Right cardiac atrium (tissue), 5 donors: ENCODE measurements around the gene TANGO6. TPM values are rescaled to one million over a fixed set of nuclear protein-coding genes. Genes with fewer than 3 reads are reported as not detected.
"Not testable (repeated sequence)": the region's sequence is repeated elsewhere in the genome, so short reads cannot be mapped to it uniquely, and the experiment has no call there.

Source experiments
- ATAC-seq, 2 donors: fragments of 200-7000 bp; cut with Tn5 transposase; one replicate each; pipeline versions ENCODE4 v1.8.0 to v1.9.1; 2020; ENCODE audit warnings: moderate library complexity in 2 of 2, mild to moderate bottlenecking in 1 of 2
- DNase-seq, 3 donors: peaks; one replicate each; pipeline ENCODE4 v3.0.0-alpha.2; 2020
- H3K27ac ChIP-seq: one replicate; pipeline ENCODE4 v1.5.1; 2013; ENCODE audit warnings: mild to moderate bottlenecking, low read length, control low read depth, moderate library complexity
- H3K27me3 ChIP-seq: one replicate; pipeline ENCODE4 v1.6.1; 2013; ENCODE audit not compliant: control insufficient read depth, insufficient read depth
- H3K4me1 ChIP-seq: one replicate; pipeline ENCODE4 v1.6.1; 2013; ENCODE audit warnings: low read length; ENCODE audit not compliant: control insufficient read depth, insufficient read depth
- H3K4me3 ChIP-seq: one replicate; pipeline ENCODE4 v1.5.1; 2013; ENCODE audit warnings: low read length, control low read depth
- H3K9me3 ChIP-seq: one replicate; pipeline ENCODE4 v1.6.1; 2013; ENCODE audit warnings: low read length; ENCODE audit not compliant: control insufficient read depth
- WGBS: extraction: QIAGEN DNeasy Blood & Tissue Kit; methylation state at CpG from one replicate; pipeline ENCODE4 v1.1.7; 2013; 5-methylcytosine and 5-hydroxymethylcytosine counted together
- intact Hi-C, 4 donors: fragments of 100-400 bp; cut with DNase I; formaldehyde crosslinking; loops; one replicate each; pipeline versions ENCODE4 v1.11.0 to v1.14.0; 2022 to 2023
- polyA plus RNA-seq: library from polyadenylated mRNA; stranded (reverse); fragments of 200-250 nt; gene quantifications from one replicate; pipeline ENCODE4 v1.2.3, GENCODE V29; 2013
- total RNA-seq, 4 donors: library from RNA; stranded (reverse); fragmentation: NEBNext Ultra II Directional; extraction: Animal tissue kit (Norgen Biotek cat#: 25700); gene quantifications; one replicate each; pipeline ENCODE4 v1.2.1, GENCODE V29; 2021
- donor health status: healthy with polysubstance abuse.
- donor health status: DM: no; HTN: yes; CAD: no.
- donor health status: DM: no; HTN: no; CAD: no.
- donor health status: DM: no; HTN: yes; CAD: no; lungs with severe emphysema.
- donor health status: DM: yes; HTN: yes; CAD: no.

The TANGO6 gene
- total and polyA plus RNA-seq, 5 donors = 2.1 to 11.5 (median 9.7) TPM

DNA sequence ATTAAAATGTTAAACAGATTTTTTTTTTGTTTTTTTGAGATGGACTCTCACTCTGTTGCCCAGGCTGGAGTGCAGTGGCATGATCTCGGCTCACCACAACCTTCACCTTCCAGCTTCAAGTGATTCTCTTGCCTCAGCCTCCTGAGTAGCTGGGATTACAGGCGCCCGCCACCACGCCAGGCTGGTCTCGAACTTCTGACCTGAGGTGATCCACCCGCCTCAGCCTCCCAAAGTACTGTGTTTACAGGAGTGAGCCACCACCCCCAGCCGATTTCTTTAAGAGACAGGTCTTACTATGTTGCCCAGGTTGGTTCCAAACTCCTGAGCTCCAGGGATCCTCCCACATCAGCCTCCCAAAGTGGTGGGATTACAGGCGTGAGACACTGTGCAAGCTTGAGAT is 281.1 kb downstream of the TANGO6 start:
- not testable (repeated sequence) for H3K27ac ChIP-seq, H3K27me3 ChIP-seq, H3K4me3 ChIP-seq, H3K4me1 ChIP-seq, ATAC-seq, DNase-seq, H3K9me3 ChIP-seq
- intact Hi-C loops = loop anchor here in 2 of 4 donors (5.0 to 10.0 kb wide), 2 partner anchors 270 to 597 kb away; no protein-coding TSS in a partner anchor
- 89% methylated on average over 8 of the region's 8 CpGs for WGBS

- intact Hi-C loops = loop anchor here in 2 of 4 donors (5.0 to 10.0 kb wide), 2 partner anchors 270 to 598 kb away; no protein-coding TSS in a partner anchor
- H3K4me3 ChIP-seq, ATAC-seq: not testable (repeated sequence)
These were observed 281.6 kb downstream of the TANGO6 start for GRCh38 chr16:69124961-69125360.

GRCh38 chr16:69126221-69126620 is 282.9 kb downstream of the TANGO6 start:
- H3K4me3 ChIP-seq = no peak overlapping the region
- no peaks in the 10 kb centered on the region for H3K4me1 ChIP-seq
- WGBS = 63% methylated on average over 3 of the region's 3 CpGs
- intact Hi-C loops = loop anchor here in 1 of 4 donors (10.0 kb wide), 1 partner anchor 271 kb away; no protein-coding TSS in a partner anchor
- no peak overlapping the region for H3K27ac ChIP-seq
- DNase-seq = no peak
- no peaks in the 10 kb centered on the region for H3K9me3 ChIP-seq
- H3K27me3 ChIP-seq = no peaks in the 10 kb centered on the region
- no peak for ATAC-seq

More at GRCh38 chr16:69124961-69125360, 281.6 kb downstream of the TANGO6 start:
- H3K4me1 ChIP-seq, H3K9me3 ChIP-seq, H3K27me3 ChIP-seq, H3K27ac ChIP-seq, DNase-seq: not testable (repeated sequence)
- WGBS = 96% methylated on average over 14 of the region's 14 CpGs

DNA sequence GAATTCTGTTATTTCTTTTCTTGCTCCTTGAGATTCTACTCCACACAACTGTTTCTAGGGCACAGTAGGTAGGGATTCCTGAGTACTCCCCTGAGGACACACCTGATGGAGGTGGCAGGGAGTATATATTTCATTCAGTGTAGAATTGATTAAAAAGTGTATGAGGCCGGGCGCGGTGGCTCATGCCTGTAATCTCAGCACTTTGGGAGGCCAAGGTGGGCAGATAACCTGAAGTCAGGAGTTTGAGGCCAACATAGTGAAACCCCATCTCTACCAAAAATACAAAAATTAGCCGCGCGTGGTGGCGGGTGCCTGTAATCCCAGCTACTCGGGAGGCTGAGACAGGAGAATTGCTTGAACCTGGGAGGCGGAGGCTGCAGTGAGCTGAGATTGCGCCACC is 283.5 kb downstream of the TANGO6 start:
- not testable (repeated sequence) for DNase-seq, H3K9me3 ChIP-seq, H3K4me3 ChIP-seq, H3K27ac ChIP-seq, H3K4me1 ChIP-seq, H3K27me3 ChIP-seq, ATAC-seq
- intact Hi-C loops = loop anchor here in 1 of 4 donors (10.0 kb wide), 1 partner anchor 272 kb away; no protein-coding TSS in a partner anchor
- WGBS = 94% methylated on average over 10 of the region's 10 CpGs

DNA sequence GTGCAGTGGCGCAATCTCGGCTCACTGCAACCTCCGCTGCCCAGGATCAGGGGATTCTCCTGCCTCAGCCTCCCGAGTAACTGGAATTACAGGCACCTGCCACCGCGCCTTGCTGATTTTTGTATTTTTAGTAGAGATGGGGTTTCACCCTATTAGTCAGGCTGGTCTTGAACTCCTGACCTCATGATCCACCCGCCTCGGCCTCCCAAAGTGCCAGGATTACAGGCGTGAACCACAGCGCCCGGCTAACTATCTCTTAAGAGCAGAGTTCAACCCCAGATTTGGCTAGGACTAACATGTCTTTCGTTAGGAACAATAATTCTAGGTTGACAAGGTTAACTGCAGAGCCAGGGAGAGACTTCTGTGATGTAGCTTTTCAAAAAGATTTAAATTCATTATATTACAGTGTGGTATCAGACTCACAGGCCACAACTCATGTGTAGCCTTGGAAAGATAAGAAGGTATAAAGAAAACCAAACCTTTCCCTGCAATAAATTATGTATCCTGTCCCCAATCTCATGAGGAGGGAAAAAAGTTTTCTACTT is 284.7 kb downstream of the TANGO6 start:
- no peak overlapping the region for H3K4me3 ChIP-seq
- intact Hi-C loops = loop anchor here in 1 of 4 donors (10.0 kb wide), 1 partner anchor 273 kb away; no protein-coding TSS in a partner anchor
- H3K27me3 ChIP-seq = no peaks in the 10 kb centered on the region
- no peak for ATAC-seq
- H3K9me3 ChIP-seq = no peaks in the 10 kb centered on the region
- no peaks in the 10 kb centered on the region for H3K4me1 ChIP-seq
- no peak overlapping the region for H3K27ac ChIP-seq
- 92% methylated on average over 12 of the region's 12 CpGs for WGBS
- DNase-seq = no peak

GRCh38 chr16:69130461-69130860 is 287.1 kb downstream of the TANGO6 start:
- H3K4me1 ChIP-seq = no peaks in the 10 kb centered on the region
- ATAC-seq = no peak
- intact Hi-C loops = no loop called here

DNA sequence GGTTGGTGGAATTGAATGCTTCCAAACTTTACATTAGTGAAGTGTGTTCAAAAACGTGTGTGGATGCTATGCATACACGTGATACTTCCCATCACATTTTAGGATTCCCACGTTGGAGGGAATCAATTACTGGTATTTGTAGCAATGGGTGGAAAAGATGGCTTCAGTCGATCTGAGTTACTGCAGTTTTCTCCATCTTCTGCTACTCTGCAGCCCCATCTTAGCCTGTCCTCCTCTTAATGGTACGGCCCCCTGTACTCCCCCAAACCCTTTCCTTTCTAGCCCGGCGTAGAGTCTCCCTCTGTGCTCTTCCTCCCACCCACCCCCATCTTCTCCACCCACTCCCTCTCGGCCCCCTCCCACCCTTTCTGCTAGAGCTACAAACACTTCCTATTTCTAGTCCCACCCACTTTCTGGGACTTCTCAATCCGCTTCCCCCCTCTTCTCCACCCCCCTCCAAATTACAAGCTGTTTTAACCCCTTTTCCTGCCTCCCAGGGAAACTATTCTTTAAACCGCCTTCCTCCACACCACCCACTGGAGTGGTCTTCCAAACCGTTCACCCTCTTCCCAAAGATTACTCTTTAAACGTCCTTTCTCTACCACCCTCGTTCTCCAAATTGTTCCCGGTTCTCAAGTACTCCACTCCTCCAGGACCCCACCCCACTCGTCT is 288.0 kb downstream of the TANGO6 start:
- DNase-seq = no peak
- Histone ChIP-seq H3K27me3 (no peaks in the 10 kb centered on the region), H3K27ac (peak overlapping the region; percentile 84), H3K9me3 (no peaks in the 10 kb centered on the region), H3K4me1 (no peaks in the 10 kb centered on the region), H3K4me3 (peak overlapping the region; percentile 94)
- intact Hi-C loops = no loop called here
- ATAC-seq = peak in 1 of 2 donors; percentile 32
- WGBS = 3% methylated on average over 15 of the region's 15 CpGs

More at GRCh38 chr16:69130461-69130860, 287.1 kb downstream of the TANGO6 start:
- no peak overlapping the region for H3K27ac ChIP-seq
- H3K4me3 ChIP-seq = no peak overlapping the region
- H3K27me3 ChIP-seq = no peaks in the 10 kb centered on the region
- no peaks in the 10 kb centered on the region for H3K9me3 ChIP-seq
- WGBS = 61% methylated on average over 6 of the region's 6 CpGs
- DNase-seq = no peak

GRCh38 chr16:69131839-69132423 is 288.6 kb downstream of the TANGO6 start:
- 1% methylated on average over 52 of the region's 53 CpGs for WGBS
- no peaks in the 10 kb centered on the region for H3K9me3 ChIP-seq
- no peaks in the 10 kb centered on the region for H3K27me3 ChIP-seq
- H3K4me3 ChIP-seq = peak overlapping the region; percentile 94
- peak overlapping the region; percentile 95 for H3K27ac ChIP-seq
- intact Hi-C loops = no loop called here
- peak; percentile 87 to 92 (median 90) for DNase-seq
- H3K4me1 ChIP-seq = no peaks in the 10 kb centered on the region
- peak; percentile 83 to 87 for ATAC-seq

GRCh38 chr16:69132424-69133252 is 289.3 kb downstream of the TANGO6 start, which contains the start of the genes CHTF8 and UTP4:
Gene CHTF8 (minus strand): TSS chr16:69132588. CDS start chr16:69121458, 11,130 bp downstream.
Gene UTP4 (plus strand): TSS chr16:69132649. CDS start chr16:69133460, 811 bp downstream.
- WGBS = under 1% methylated on average over 78 of the region's 78 CpGs
- H3K27ac ChIP-seq = peak within 1 kb of the TSS; percentile 95
- no peaks in the 10 kb centered on the region for H3K4me1 ChIP-seq
- no peaks in the 10 kb centered on the region for H3K9me3 ChIP-seq
- ATAC-seq (peak; percentile 93 to 96), DNase-seq (peak; percentile 91 to 95 (median 95))
- H3K4me3 ChIP-seq = peak within 1 kb of the TSS; percentile 94
- no peaks in the 10 kb centered on the region for H3K27me3 ChIP-seq
- intact Hi-C loops = no loop called here

- no peak overlapping the region for H3K27ac ChIP-seq
- H3K9me3 ChIP-seq = no peaks in the 10 kb centered on the region
- H3K27me3 ChIP-seq = no peaks in the 10 kb centered on the region
- 44% methylated on average over 5 of the region's 5 CpGs for WGBS
- peak overlapping the region; percentile 94 for H3K4me3 ChIP-seq
- no peak for DNase-seq
- ATAC-seq = no peak
- intact Hi-C loops = no loop called here
- H3K4me1 ChIP-seq = no peaks in the 10 kb centered on the region
These were observed 290.1 kb downstream of the TANGO6 start for GRCh38 chr16:69133373-69133954.
